Mammary epithelial cell (primary cell): ENCODE results near the gene NPPA.

Experiments used
- EZH2 ChIP-seq: IDR thresholded peaks from 2 replicates; pipeline ENCODE4 v1.6.1; 2012; ENCODE audit warnings: low read length, inconsistent platforms, borderline replicate concordance
- TF ChIP-seq, protein P1 (sequence below), 2 donors: IDR thresholded peaks in 1 of 2; conservative IDR thresholded peaks in 1 of 2; 2 replicates each; pipeline ENCODE4 v1.5.1; 2011 to 2012; ENCODE audit warnings: inconsistent platforms in 2 of 2, low read length in 2 of 2, mild to moderate bottlenecking in 2 of 2, control low read depth in 1 of 2, low read depth in 1 of 2; ENCODE audit not compliant: insufficient read depth in 1 of 2; ENCODE audit errors: extremely low read depth in 1 of 2

DNA sequence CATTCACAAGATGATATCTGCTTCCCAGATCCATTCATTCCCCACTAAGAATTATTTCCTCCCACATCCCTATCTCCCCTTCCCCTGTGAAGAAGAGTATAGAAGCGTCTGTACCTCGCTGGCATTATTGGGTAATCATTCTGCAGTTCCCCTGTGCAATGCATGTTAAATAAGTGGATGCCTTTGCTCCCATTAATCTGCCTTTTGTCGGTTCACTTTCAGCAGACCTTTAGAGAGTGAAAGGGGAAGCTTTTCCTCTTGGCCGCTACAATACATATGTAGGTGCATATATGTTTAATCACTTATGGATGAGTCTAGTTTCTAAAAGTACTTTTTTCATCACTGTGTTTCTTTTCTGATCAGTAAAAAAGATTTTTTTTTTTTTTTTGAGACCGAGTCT lies 34.6 kb downstream of the NPPA start:
- no peak for TF ChIP-seq EZH2
- TF ChIP-seq, protein P1, sequence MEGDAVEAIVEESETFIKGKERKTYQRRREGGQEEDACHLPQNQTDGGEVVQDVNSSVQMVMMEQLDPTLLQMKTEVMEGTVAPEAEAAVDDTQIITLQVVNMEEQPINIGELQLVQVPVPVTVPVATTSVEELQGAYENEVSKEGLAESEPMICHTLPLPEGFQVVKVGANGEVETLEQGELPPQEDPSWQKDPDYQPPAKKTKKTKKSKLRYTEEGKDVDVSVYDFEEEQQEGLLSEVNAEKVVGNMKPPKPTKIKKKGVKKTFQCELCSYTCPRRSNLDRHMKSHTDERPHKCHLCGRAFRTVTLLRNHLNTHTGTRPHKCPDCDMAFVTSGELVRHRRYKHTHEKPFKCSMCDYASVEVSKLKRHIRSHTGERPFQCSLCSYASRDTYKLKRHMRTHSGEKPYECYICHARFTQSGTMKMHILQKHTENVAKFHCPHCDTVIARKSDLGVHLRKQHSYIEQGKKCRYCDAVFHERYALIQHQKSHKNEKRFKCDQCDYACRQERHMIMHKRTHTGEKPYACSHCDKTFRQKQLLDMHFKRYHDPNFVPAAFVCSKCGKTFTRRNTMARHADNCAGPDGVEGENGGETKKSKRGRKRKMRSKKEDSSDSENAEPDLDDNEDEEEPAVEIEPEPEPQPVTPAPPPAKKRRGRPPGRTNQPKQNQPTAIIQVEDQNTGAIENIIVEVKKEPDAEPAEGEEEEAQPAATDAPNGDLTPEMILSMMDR (conservative IDR thresholded peaks at IDR 0.05 in 1 of 2, IDR thresholded peaks at IDR 0.05 in 1 of 2; ENCODE audit: extremely low read depth in 1 of 2, insufficient read depth in 1 of 2, low read depth in 1 of 2, low read length in 2 of 2), result no peak
